Endodermal cell (in vitro differentiated cells): Measurements from ENCODE around the gene CPEB1. TPM values are rescaled to one million over a fixed set of nuclear protein-coding genes. Genes with fewer than 3 reads are reported as not detected.

Experiments used
- DNase-seq: peaks from one replicate; pipeline ENCODE4 v3.0.0-alpha.2; 2017
- H3K27ac ChIP-seq: 2 replicates; pipeline ENCODE4 v1.5.1; 2013; ENCODE audit warnings: mild to moderate bottlenecking, low read depth, low read length, moderate library complexity
- H3K27me3 ChIP-seq: 2 replicates; pipeline ENCODE4 v1.6.1; 2013; ENCODE audit warnings: mild to moderate bottlenecking, low read length, moderate library complexity; ENCODE audit not compliant: insufficient read depth, control insufficient read depth, poor library complexity, severe bottlenecking
- H3K36me3 ChIP-seq: 2 replicates; pipeline ENCODE4 v1.7.0; 2013; ENCODE audit warnings: mild to moderate bottlenecking, low read length, moderate library complexity; ENCODE audit not compliant: control insufficient read depth, insufficient read depth
- H3K4me1 ChIP-seq: one replicate; pipeline ENCODE4 v1.7.0; 2013; ENCODE audit warnings: low read length; ENCODE audit not compliant: control insufficient read depth, insufficient read depth
- H3K4me3 ChIP-seq: 2 replicates; pipeline ENCODE4 v1.5.1; 2013; ENCODE audit warnings: mild to moderate bottlenecking, low read length, moderate library complexity
- H3K9ac ChIP-seq: 2 replicates; pipeline ENCODE4 v1.6.1; 2013; ENCODE audit warnings: mild to moderate bottlenecking, low read length, moderate library complexity; ENCODE audit not compliant: poor library complexity, severe bottlenecking; ENCODE audit errors: extremely low read depth
- H3K9me3 ChIP-seq: 2 replicates; pipeline ENCODE4 v1.6.1; 2013; ENCODE audit warnings: mild to moderate bottlenecking, low read length, moderate library complexity; ENCODE audit not compliant: control insufficient read depth
- H3K27ac Mint-ChIP-seq: 2 replicates; pipeline ENCODE4 v1.8.0; 2020; ENCODE audit warnings: mixed read lengths
- H3K27me3 Mint-ChIP-seq: 2 replicates; pipeline ENCODE4 v1.8.0; 2021; ENCODE audit warnings: mild to moderate bottlenecking, mixed read lengths; ENCODE audit not compliant: insufficient read depth
- H3K36me3 Mint-ChIP-seq: 2 replicates; pipeline ENCODE4 v1.8.0; 2020; ENCODE audit warnings: low read depth, mixed read lengths
- H3K4me1 Mint-ChIP-seq: 2 replicates; pipeline ENCODE4 v1.8.0; 2020; ENCODE audit warnings: mixed read lengths
- H3K4me3 Mint-ChIP-seq: 2 replicates; pipeline ENCODE4 v1.8.0; 2020; ENCODE audit warnings: mild to moderate bottlenecking, moderate library complexity, mixed read lengths
- H3K9me3 Mint-ChIP-seq: 2 replicates; pipeline ENCODE4 v1.8.0; 2020; ENCODE audit warnings: mild to moderate bottlenecking, mixed read lengths
- WGBS, 2 experiments: methylation state at CpG; one replicate each; pipeline versions ENCODE4 v1.1.5 to v1.1.7; 2013; ENCODE audit warnings: missing lambda C conversion rate in 2 of 2, mixed read lengths in 1 of 2; ENCODE audit not compliant: insufficient coverage in 1 of 2, insufficient read length in 1 of 2; 5-methylcytosine and 5-hydroxymethylcytosine counted together
- long read RNA-seq, 4 experiments: library from polyadenylated mRNA in 2 of 4; library from RNA in 1 of 4; library from capped mRNA in 1 of 4; stranded (forward) in 3 of 4; unstranded in 1 of 4; transcript quantifications; one replicate each; pipeline ENCODE4 v2.0.0, GENCODE V29; 2020 to 2021; ENCODE audit warnings: inconsistent platforms in 1 of 4
- polyA plus RNA-seq, 2 experiments: library from polyadenylated mRNA; stranded (reverse); fragments of 50-300 nt; gene quantifications; one replicate each; pipeline ENCODE4 v1.2.3, GENCODE V29; 2013
- total RNA-seq, 2 donors: library from RNA; stranded (reverse); fragmentation: NEBNext Ultra II Directional in 1 of 2; extraction: Animal tissue kit (Norgen Biotek cat#: 25700) in 1 of 2; gene quantifications; 2 replicates in 1 of 2; 3 replicates in 1 of 2; pipeline ENCODE4 v1.2.1, GENCODE V29; 2021
- TF ChIP-seq, protein P1 (sequence below): fragments of 200-600 bp; sonication (generic); conservative IDR thresholded peaks from 2 replicates; pipeline ENCODE4 v1.5.0; 2021; ENCODE audit warnings: antibody characterized with exemption, mild to moderate bottlenecking

Gene CPEB1
- total RNA-seq = 1 to 10 TPM; 1.0 to 1.4 TPM
- 2.8 TPM for polyA plus RNA-seq (2013, experiment 1 of 2)
- polyA plus RNA-seq (2013, experiment 2 of 2) = 3.2 TPM
- long read RNA-seq, experiment 1 = 0 reads
- long read RNA-seq, experiment 2, partial matches to known transcripts = 0 of 1 reads
- long read RNA-seq, experiment 2, other reads (novel, unspliced or antisense) = 1 of 1 reads
- long read RNA-seq, experiment 3, partial matches to known transcripts = 1 of 11 reads
- long read RNA-seq, experiment 3, other reads (novel, unspliced or antisense) = 8 of 11 reads
- long read RNA-seq, experiment 4 = 0 reads

DNA sequence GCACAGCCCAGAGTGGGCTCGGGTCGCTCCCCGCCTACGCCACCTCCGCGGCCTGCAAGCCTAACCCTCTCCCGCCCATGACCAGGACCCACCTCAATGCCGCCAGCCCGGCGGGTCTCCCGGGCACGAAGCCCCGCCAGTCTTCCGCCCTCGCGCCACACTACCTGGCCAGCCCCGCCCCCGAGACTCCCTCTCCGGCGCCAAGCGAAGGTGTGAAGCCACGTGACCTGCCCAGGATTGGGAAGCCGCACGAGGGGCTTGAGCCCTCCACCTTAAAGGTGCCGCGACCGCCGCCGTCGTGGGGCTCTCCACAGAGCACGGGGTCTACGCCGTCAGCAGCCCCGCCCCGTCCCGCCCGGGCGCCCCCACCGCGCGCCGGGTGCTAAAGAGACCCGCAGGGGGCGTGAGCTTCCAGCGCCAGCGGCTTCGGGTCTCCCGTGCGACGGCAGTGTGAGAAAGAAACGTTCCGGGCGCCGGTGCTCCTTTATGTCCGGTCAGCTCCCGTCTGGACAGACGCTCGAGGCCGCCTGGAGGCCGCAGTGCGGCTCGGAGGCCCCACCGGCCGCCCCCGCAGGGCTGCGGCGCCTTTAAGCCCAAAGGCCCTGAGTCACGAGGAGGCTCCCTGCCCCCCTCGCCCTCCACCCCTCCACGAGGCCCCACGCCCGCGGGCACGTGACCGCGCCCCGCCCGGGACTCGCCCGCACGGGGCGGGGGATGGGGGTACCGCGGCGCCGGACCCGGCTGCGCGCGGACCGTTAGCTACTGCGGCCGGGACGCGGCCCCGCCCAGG is at the start of gene CPEB1:
Gene CPEB1 (minus strand): TSS at position 319 of the 790 bp plus-strand sequence. CDS start 18,904 bp downstream, outside the sequence.
- Histone ChIP-seq H3K27ac (no peak within 1 kb of the TSS), H3K9me3 (no peaks in the 10 kb centered on the region), H3K27me3 (peaks cover 68% of the 10 kb centered on the region), H3K4me1 (no peaks in the 10 kb centered on the region), H3K4me3 (peak within 1 kb of the TSS; percentile 67), H3K36me3 (no peaks in the 10 kb centered on the region), H3K9ac (no peak within 1 kb of the TSS)
- 16 to 19% methylated on average over 51 to 96 of the region's 96 CpGs for WGBS, 2 experiments
- Mint-ChIP-seq H3K36me3 (peaks cover 2% of the 10 kb centered on the region), H3K4me3 (peak within 1 kb of the TSS; percentile 51), H3K27me3 (peaks cover 72% of the 10 kb centered on the region), H3K9me3 (peaks cover 8% of the 10 kb centered on the region), H3K4me1 (peaks cover 3% of the 10 kb centered on the region), H3K27ac (no peak within 1 kb of the TSS)
- TF ChIP-seq, protein P1, sequence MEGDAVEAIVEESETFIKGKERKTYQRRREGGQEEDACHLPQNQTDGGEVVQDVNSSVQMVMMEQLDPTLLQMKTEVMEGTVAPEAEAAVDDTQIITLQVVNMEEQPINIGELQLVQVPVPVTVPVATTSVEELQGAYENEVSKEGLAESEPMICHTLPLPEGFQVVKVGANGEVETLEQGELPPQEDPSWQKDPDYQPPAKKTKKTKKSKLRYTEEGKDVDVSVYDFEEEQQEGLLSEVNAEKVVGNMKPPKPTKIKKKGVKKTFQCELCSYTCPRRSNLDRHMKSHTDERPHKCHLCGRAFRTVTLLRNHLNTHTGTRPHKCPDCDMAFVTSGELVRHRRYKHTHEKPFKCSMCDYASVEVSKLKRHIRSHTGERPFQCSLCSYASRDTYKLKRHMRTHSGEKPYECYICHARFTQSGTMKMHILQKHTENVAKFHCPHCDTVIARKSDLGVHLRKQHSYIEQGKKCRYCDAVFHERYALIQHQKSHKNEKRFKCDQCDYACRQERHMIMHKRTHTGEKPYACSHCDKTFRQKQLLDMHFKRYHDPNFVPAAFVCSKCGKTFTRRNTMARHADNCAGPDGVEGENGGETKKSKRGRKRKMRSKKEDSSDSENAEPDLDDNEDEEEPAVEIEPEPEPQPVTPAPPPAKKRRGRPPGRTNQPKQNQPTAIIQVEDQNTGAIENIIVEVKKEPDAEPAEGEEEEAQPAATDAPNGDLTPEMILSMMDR = peak; percentile 43
- peak; percentile 74 for DNase-seq

GRCh38 chr15:82692171-82692570 is 45.0 kb upstream of the CPEB1 start:
- no peaks in the 10 kb centered on the region for H3K36me3 ChIP-seq
- no peak overlapping the region for H3K27ac ChIP-seq
- 92 to 93% methylated on average over 15 to 23 of the region's 23 CpGs for WGBS, 2 experiments
- H3K4me3 ChIP-seq = no peak overlapping the region
- Mint-ChIP-seq H3K4me1 (no peaks in the 10 kb centered on the region), H3K27me3 (no peaks in the 10 kb centered on the region), H3K27ac (no peak overlapping the region), H3K9me3 (peaks cover 2% of the 10 kb centered on the region), H3K36me3 (peaks cover 12% of the 10 kb centered on the region), H3K4me3 (no peak overlapping the region)
- DNase-seq = peak; percentile 34
- H3K4me1 ChIP-seq = no peaks in the 10 kb centered on the region
- H3K9me3 ChIP-seq = no peaks in the 10 kb centered on the region
- no peak overlapping the region for H3K9ac ChIP-seq
- H3K27me3 ChIP-seq = no peaks in the 10 kb centered on the region
- TF ChIP-seq, protein P1 = no peak

GRCh38 chr15:82689147-82689546 is 42.0 kb upstream of the CPEB1 start:
- H3K36me3 ChIP-seq = no peaks in the 10 kb centered on the region
- TF ChIP-seq, protein P1 = no peak
- no peak overlapping the region for H3K9ac ChIP-seq
- H3K9me3 ChIP-seq = no peaks in the 10 kb centered on the region
- WGBS, 2 experiments = 96 to 100% methylated on average over 2 to 8 of the region's 8 CpGs
- H3K4me3 ChIP-seq = no peak overlapping the region
- no peak overlapping the region for H3K27ac ChIP-seq
- no peaks in the 10 kb centered on the region for H3K4me1 ChIP-seq
- H3K4me1 Mint-ChIP-seq = no peaks in the 10 kb centered on the region
- H3K27me3 ChIP-seq = no peaks in the 10 kb centered on the region
- peaks cover 7% of the 10 kb centered on the region for H3K36me3 Mint-ChIP-seq
- no peak overlapping the region for H3K4me3 Mint-ChIP-seq
- H3K27ac Mint-ChIP-seq = no peak overlapping the region
- peak; percentile 34 for DNase-seq
- H3K27me3 Mint-ChIP-seq = no peaks in the 10 kb centered on the region
- H3K9me3 Mint-ChIP-seq = peaks cover 2% of the 10 kb centered on the region
